ENCODE results near the gene SLC5A7.

DNA sequence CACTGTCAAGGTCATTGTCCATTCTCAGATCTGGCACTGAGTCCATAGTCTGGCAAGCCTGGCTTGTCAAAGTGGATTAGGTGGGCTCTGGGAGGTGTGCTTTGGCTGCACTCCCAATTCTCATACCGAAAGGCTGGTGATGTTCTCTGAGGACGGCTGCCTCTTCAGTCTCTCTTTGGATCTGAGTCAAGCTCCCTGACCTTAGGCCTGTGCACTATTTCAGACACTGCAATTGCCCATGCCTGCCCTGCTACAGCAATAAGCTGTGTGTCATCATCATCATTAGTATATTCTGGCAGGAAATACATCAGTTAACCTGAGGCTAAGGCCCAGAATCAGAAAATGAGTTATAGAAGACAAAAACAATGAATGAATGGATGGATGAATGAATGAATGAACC is 1.6 kb upstream of the SLC5A7 start:
- TF ChIP-seq, protein P1, sequence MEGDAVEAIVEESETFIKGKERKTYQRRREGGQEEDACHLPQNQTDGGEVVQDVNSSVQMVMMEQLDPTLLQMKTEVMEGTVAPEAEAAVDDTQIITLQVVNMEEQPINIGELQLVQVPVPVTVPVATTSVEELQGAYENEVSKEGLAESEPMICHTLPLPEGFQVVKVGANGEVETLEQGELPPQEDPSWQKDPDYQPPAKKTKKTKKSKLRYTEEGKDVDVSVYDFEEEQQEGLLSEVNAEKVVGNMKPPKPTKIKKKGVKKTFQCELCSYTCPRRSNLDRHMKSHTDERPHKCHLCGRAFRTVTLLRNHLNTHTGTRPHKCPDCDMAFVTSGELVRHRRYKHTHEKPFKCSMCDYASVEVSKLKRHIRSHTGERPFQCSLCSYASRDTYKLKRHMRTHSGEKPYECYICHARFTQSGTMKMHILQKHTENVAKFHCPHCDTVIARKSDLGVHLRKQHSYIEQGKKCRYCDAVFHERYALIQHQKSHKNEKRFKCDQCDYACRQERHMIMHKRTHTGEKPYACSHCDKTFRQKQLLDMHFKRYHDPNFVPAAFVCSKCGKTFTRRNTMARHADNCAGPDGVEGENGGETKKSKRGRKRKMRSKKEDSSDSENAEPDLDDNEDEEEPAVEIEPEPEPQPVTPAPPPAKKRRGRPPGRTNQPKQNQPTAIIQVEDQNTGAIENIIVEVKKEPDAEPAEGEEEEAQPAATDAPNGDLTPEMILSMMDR (IDR thresholded peaks at IDR 0.05), result no peak
- no peak for TF ChIP-seq POLR2A (IDR thresholded peaks at IDR 0.05)

Measured in esophagus squamous epithelium (tissue), 4 donors.